Mammary epithelial cell (primary cell): ENCODE results near the gene C16orf89.

Experiments used
- CTCF ChIP-seq, 2 donors: IDR thresholded peaks in 1 of 2; conservative IDR thresholded peaks in 1 of 2; 2 replicates each; pipeline ENCODE4 v1.5.1; 2011 to 2012; ENCODE audit warnings: inconsistent platforms in 2 of 2, low read length in 2 of 2, mild to moderate bottlenecking in 2 of 2, control low read depth in 1 of 2, low read depth in 1 of 2; ENCODE audit not compliant: insufficient read depth in 1 of 2; ENCODE audit errors: extremely low read depth in 1 of 2
- EZH2 ChIP-seq: IDR thresholded peaks from 2 replicates; pipeline ENCODE4 v1.6.1; 2012; ENCODE audit warnings: low read length, inconsistent platforms, borderline replicate concordance

- TF ChIP-seq CTCF (conservative IDR thresholded peaks at IDR 0.05 in 1 of 2, IDR thresholded peaks at IDR 0.05 in 1 of 2; ENCODE audit: extremely low read depth in 1 of 2, insufficient read depth in 1 of 2, low read depth in 1 of 2, low read length in 2 of 2) = no peak
- no peak for TF ChIP-seq EZH2
Measured at GRCh38 chr16:5059386-5060072, 6.2 kb downstream of the C16orf89 start.
